Common myeloid progenitor, CD34-positive (primary cell): ENCODE measurements around the gene CTXND1.

Source experiments
- CTCF ChIA-PET: fragments of 350-600 bp; sonication (Branson Sonifier 250); formaldehyde crosslinking; loops from one replicate; lab custom pipeline; 2021; ENCODE audit warnings: antibody characterized with exemption; lab: Charles Lee
- POLR2A ChIA-PET: fragments of 350-600 bp; sonication (Branson Sonifier 250); formaldehyde crosslinking; loops from one replicate; lab custom pipeline; 2021; ENCODE audit warnings: antibody characterized with exemption; lab: Charles Lee
- DNase-seq, 3 donors: peaks; one replicate each; pipeline versions ENCODE4 v3.0.0 to v3.0.0-alpha.2; 2013
- H3K27ac ChIP-seq, 2 experiments: 1 replicate in 1 of 2; 2 replicates in 1 of 2; pipeline ENCODE4 v1.7.0; 2013; ENCODE audit warnings: inconsistent platforms in 2 of 2, low read length in 2 of 2, mild to moderate bottlenecking in 2 of 2, low read depth in 1 of 2, moderate library complexity in 1 of 2; ENCODE audit not compliant: severe bottlenecking in 2 of 2, insufficient read depth in 1 of 2, poor library complexity in 1 of 2
- H3K27me3 ChIP-seq, 5 experiments: replicated peaks in 2 of 5; 1 replicate in 3 of 5; 2 replicates in 2 of 5; pipeline versions ENCODE4 v1.6.1 to v1.7.0; 2013; ENCODE audit warnings: low read length in 4 of 5, mild to moderate bottlenecking in 2 of 5, moderate library complexity in 2 of 5, inconsistent platforms in 1 of 5; ENCODE audit not compliant: insufficient read depth in 5 of 5, control insufficient read depth in 4 of 5
- H3K36me3 ChIP-seq, 4 experiments: 1 replicate in 2 of 4; 2 replicates in 2 of 4; pipeline versions ENCODE4 v1.6.1 to v1.7.0; 2013; ENCODE audit warnings: low read length in 3 of 4, control low read depth in 1 of 4, mild to moderate bottlenecking in 1 of 4; ENCODE audit not compliant: control insufficient read depth in 4 of 4, insufficient read depth in 4 of 4
- H3K4me1 ChIP-seq, 4 experiments: 1 replicate in 3 of 4; 2 replicates in 1 of 4; pipeline versions ENCODE4 v1.6.1 to v1.7.1; 2013; ENCODE audit warnings: low read length in 3 of 4, mild to moderate bottlenecking in 3 of 4, control low read depth in 1 of 4, inconsistent platforms in 1 of 4, moderate library complexity in 1 of 4; ENCODE audit not compliant: control insufficient read depth in 4 of 4, insufficient read depth in 4 of 4; ENCODE audit errors: control extremely low read depth in 1 of 4
- H3K4me3 ChIP-seq, 7 experiments: 1 replicate in 4 of 7; 2 replicates in 3 of 7; pipeline versions ENCODE4 v1.5.1 to v1.7.0; 2013; ENCODE audit warnings: mild to moderate bottlenecking in 7 of 7, low read length in 6 of 7, moderate library complexity in 6 of 7, inconsistent platforms in 2 of 7, low read depth in 2 of 7, control low read depth in 1 of 7; ENCODE audit not compliant: insufficient read depth in 4 of 7, control insufficient read depth in 1 of 7; ENCODE audit errors: extremely low read depth in 1 of 7
- H3K9me3 ChIP-seq, 5 experiments: 1 replicate in 4 of 5; 2 replicates in 1 of 5; pipeline versions ENCODE4 v1.6.1 to v1.7.1; 2013; ENCODE audit warnings: low read length in 4 of 5, mild to moderate bottlenecking in 2 of 5, inconsistent platforms in 1 of 5, low read depth in 1 of 5, moderate library complexity in 1 of 5; ENCODE audit not compliant: control insufficient read depth in 4 of 5, insufficient read depth in 2 of 5; ENCODE audit errors: control extremely low read depth in 1 of 5
- WGBS: methylation state at CpG from one replicate; pipeline ENCODE4 v1.1.5; 2013; ENCODE audit not compliant: insufficient coverage; 5-methylcytosine and 5-hydroxymethylcytosine counted together

Gene CTXND1

DNA sequence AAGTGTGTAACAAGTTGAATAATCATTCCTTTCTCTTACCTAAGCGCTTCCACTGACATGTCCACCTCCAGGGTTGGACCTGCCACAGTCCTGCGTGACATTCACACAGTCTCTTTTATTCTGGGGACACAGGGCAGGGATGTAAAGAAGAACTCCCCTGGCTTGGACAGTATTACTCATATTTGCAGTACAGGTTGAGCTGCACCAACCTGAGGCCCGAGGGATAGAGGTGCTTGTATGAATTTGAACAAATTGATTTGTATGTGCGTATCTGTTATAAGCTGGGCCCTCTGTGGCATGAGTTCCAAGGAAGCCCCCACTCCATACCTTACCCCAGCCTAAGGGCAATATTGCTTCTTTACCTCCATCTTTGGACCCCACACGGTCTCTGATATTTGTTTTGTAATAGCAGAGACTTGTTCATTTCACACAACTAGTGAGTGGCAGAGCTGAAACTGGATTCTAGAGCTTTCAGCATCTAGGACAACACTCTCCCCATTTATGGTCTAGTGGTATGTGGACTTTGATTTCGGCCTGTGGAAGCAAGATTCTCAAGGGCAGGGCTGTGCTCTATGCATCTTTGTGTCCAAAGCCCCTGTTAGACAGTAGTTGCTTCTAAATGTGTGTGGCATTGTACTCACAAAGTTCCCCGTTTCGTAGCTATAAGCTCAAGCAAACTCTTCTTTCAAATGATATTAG, 60.0 kb downstream of the CTXND1 start:
- peaks cover 0 to 2% (median 0%) of the 10 kb centered on the region in 5 experiments for H3K9me3 ChIP-seq
- no peaks in the 10 kb centered on the region for H3K4me1 ChIP-seq
- H3K4me3 ChIP-seq, result no peak overlapping the region
- no peak overlapping the region for H3K27ac ChIP-seq
- no peak for DNase-seq
- H3K36me3 ChIP-seq, result peaks cover 4 to 24% (median 11%) of the 10 kb centered on the region in 4 experiments
- POLR2A ChIA-PET, result interaction anchor here (0.6 kb wide), 1 partner anchor 65 kb away, joined by 3 read pairs; no protein-coding TSS in a partner anchor
- 100% methylated on average over 2 of the region's 8 CpGs for WGBS
- CTCF ChIA-PET, result interaction anchor here (1.0 kb wide), 1 partner anchor 36 kb away, joined by 3 read pairs; no protein-coding TSS in a partner anchor
- no peaks in the 10 kb centered on the region for H3K27me3 ChIP-seq

DNA sequence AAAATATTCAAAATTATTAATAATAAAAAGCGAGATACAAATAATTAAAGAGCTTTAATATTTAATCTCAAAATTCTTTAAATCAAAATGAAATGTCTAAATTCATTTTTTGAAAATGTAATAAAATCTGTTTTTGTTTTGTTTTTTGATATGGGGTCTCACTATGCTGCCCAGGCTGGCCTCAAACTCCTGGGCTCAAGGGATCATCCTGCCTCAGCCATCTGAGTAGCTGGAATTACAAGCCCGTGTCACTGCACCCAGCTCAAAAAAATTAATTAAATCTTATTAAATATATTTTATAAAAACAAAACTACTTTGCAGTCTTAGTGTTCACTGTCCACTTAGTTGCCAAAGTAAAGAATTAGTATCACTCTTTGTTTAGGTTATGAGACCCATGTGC, 60.8 kb downstream of the CTXND1 start:
- ChIA-PET POLR2A (no interaction called here), CTCF (no interaction called here)
- H3K27ac ChIP-seq, result no peak overlapping the region
- DNase-seq, result no peak
- no peaks in the 10 kb centered on the region for H3K4me1 ChIP-seq
- no peaks in the 10 kb centered on the region for H3K27me3 ChIP-seq
- peaks cover 6 to 32% (median 19%) of the 10 kb centered on the region in 4 experiments for H3K36me3 ChIP-seq
- H3K9me3 ChIP-seq, result peaks cover 0 to 2% (median 0%) of the 10 kb centered on the region in 5 experiments
- H3K4me3 ChIP-seq, result no peak overlapping the region
- WGBS, result no CpG with 5 or more reads among the region's 2 CpGs

DNA sequence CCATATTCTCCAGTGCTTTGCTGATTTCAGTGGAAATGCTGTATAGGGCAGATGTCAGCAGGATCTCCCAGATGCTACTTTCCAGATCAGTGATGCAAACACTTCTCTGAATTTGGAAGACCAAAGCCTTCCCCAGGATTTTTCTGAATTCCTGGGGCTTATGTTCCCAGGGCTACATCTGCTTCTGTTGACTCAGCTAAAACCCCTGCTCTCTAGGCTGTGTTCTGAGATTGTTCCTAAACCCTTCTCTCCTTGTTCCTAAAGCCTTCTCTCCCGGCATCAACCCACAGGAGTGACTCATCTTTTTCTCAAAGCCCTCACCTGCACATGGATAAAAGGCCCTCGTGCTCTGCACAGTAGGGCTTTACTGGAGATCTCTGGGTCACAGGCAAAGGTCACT, 63.8 kb downstream of the CTXND1 start:
- DNase-seq, result no peak
- CTCF ChIA-PET, result no interaction called here
- H3K36me3 ChIP-seq, result peaks cover 6 to 58% (median 40%) of the 10 kb centered on the region in 4 experiments

DNA sequence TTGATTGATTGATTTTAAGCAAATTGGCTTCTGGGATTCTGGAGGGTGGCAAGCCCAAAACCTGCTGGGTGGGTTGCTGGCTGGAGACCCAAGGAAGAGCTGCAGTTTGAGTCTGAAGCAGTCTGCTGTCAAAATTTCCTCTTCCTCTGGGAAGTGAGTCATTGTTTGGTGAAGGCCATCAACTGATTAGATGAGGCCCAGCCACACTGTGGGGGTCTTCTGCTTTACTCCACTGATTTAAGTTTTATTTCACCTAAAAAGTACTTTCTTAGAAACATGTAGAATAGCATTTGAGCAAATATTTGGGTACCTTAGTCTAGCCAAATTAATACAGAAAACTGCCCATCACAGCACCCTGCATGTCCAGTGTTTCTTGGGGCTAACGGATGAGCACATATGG, 65.4 kb downstream of the CTXND1 start:
- DNase-seq, result no peak
- ChIA-PET POLR2A (no interaction called here), CTCF (no interaction called here)
- Histone ChIP-seq H3K9me3 (peaks cover 0 to 3% (median 0%) of the 10 kb centered on the region in 5 experiments), H3K36me3 (peaks cover 9 to 74% (median 50%) of the 10 kb centered on the region in 4 experiments), H3K4me1 (no peaks in the 10 kb centered on the region), H3K4me3 (no peak overlapping the region), H3K27me3 (no peaks in the 10 kb centered on the region), H3K27ac (no peak overlapping the region)
- WGBS, result 100% methylated on average over 1 of the region's 1 CpG

More for the DNA sequence above, 63.8 kb downstream of the CTXND1 start:
- POLR2A ChIA-PET, result no interaction called here
- peaks cover 0 to 3% (median 0%) of the 10 kb centered on the region in 5 experiments for H3K9me3 ChIP-seq
- WGBS, result 100% methylated on average over 2 of the region's 2 CpGs
- H3K4me3 ChIP-seq, result no peak overlapping the region
- no peak overlapping the region for H3K27ac ChIP-seq
- H3K4me1 ChIP-seq, result no peaks in the 10 kb centered on the region
- H3K27me3 ChIP-seq, result no peaks in the 10 kb centered on the region

DNA sequence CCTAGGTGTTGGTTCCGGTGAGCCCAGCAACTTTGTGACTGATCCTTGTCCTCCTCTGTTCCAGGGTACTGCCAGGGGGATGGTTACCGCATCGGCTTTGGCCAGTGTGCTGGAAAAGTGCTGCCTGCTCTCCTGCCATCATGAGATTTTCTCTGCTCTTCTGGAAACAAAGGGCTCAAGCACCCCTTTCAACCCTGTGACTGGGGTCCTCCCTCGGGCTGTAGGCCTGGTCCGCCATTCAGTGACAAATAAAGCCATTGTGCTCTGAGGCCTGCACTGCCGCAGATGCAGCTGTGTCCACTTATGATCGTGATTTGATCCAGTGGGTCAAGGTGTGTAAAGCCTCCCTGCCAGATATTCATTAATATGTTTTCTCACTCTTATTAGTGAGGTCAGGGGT, 65.9 kb downstream of the CTXND1 start:
- H3K27ac ChIP-seq, result no peak overlapping the region
- ChIA-PET POLR2A (no interaction called here), CTCF (no interaction called here)
- DNase-seq, result no peak
- 100% methylated on average over 5 of the region's 7 CpGs for WGBS
- H3K9me3 ChIP-seq, result peaks cover 0 to 3% (median 0%) of the 10 kb centered on the region in 5 experiments
- no peaks in the 10 kb centered on the region for H3K27me3 ChIP-seq
- peaks cover 9 to 79% (median 55%) of the 10 kb centered on the region in 4 experiments for H3K36me3 ChIP-seq
- H3K4me1 ChIP-seq, result no peaks in the 10 kb centered on the region
- no peak overlapping the region for H3K4me3 ChIP-seq

DNA sequence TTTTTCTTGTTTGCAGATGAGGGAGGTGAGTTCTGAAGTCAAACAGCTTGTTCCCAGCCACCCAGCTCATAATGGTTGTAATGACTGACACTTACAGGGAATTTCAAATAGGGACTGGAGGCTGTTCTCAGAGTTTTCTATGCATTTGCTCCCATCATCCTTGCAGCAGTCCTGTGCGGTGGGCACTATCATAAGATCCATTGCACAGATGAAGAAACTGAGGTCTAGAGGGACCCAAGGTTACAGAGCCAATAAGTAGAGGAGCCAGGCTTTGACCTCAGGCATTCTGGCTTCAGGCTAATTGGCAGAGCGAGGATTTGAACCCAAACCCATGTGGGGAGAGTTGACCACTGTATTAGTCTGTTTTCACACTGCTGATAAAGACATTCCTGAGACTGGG, 66.9 kb downstream of the CTXND1 start:
- CTCF ChIA-PET, result no interaction called here
- WGBS, result 100% methylated on average over 2 of the region's 2 CpGs

DNA sequence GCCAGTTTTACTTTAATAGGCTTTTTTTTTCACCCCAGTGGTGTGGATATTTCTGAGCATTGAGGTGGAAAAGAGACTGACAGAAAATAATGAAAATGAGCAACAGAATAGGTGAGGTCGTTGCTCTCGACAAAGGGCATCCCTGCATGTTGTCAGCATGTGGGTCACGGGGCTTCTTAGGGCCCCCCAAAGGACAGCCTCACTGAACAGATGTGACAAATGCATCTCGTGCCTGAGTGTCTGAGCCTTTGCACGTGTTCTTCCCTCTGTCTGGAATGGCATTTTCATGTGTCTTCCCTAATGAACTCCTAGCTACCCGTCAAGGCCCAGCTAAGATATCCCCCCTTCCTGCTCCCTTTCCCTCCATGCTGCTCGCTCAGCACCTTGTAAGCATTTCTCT, 67.5 kb downstream of the CTXND1 start:
- 97% methylated on average over 6 of the region's 7 CpGs for WGBS
- Histone ChIP-seq H3K4me1 (no peaks in the 10 kb centered on the region), H3K27me3 (no peaks in the 10 kb centered on the region), H3K27ac (no peak overlapping the region), H3K36me3 (peaks cover 9 to 93% (median 66%) of the 10 kb centered on the region in 4 experiments), H3K9me3 (peaks cover 0 to 3% (median 0%) of the 10 kb centered on the region in 5 experiments), H3K4me3 (no peak overlapping the region)
- ChIA-PET CTCF (no interaction called here), POLR2A (no interaction called here)
- DNase-seq, result no peak

More for the DNA sequence above, 66.9 kb downstream of the CTXND1 start:
- Histone ChIP-seq H3K9me3 (peaks cover 0 to 3% (median 0%) of the 10 kb centered on the region in 5 experiments), H3K4me1 (no peaks in the 10 kb centered on the region), H3K4me3 (no peak overlapping the region), H3K27me3 (no peaks in the 10 kb centered on the region), H3K36me3 (peaks cover 9 to 88% (median 61%) of the 10 kb centered on the region in 4 experiments), H3K27ac (no peak overlapping the region)
- DNase-seq, result no peak
- POLR2A ChIA-PET, result no interaction called here
